Measurements from ENCODE around the gene LINC00237. TPM values are rescaled to one million over a fixed set of nuclear protein-coding genes. Genes with fewer than 3 reads are reported as not detected.

Gene LINC00237
- polyA plus RNA-seq, 2 of the 4 experiments (the other 2 are of a cell fraction), result not detected

- H3K9me3 ChIP-seq, result no peaks in the 10 kb centered on the region
- FAIRE-seq (no peak), ATAC-seq (no peak), DNase-seq (ENCODE audit: low read depth in 1 of 2, low spot score in 1 of 2) (peak in 1 of 2 experiments; percentile 6)
- POLR2A ChIA-PET, result no interaction called here
- no peaks in the 10 kb centered on the region for H3K4me1 ChIP-seq
- H3K27ac ChIP-seq, result no peak overlapping the region
- H3K4me2 ChIP-seq, result no peak overlapping the region
- WGBS (ENCODE audit: missing lambda C conversion rate), result 27% methylated on average over 1 of the region's 1 CpG
- no peak for TF ChIP-seq FOXS1 (CRISPR knock-in tag; IDR thresholded peaks at IDR 0.05)
- no peak for TF ChIP-seq EHF (CRISPR knock-in tag; IDR thresholded peaks at IDR 0.05)
- no peak for TF ChIP-seq PHF8 (IDR thresholded peaks at IDR 0.05; ENCODE audit: borderline replicate concordance, low read depth)
- no peak for TF ChIP-seq CHD2 (IDR thresholded peaks at IDR 0.05; ENCODE audit: low read length, partially characterized antibody)
- no peak for TF ChIP-seq NFE2L2 (conservative IDR thresholded peaks at IDR 0.05; ENCODE audit: low read length)
- no peak for TF ChIP-seq HEYL (CRISPR knock-in tag; IDR thresholded peaks at IDR 0.05)
- TF ChIP-seq RARB (CRISPR knock-in tag; IDR thresholded peaks at IDR 0.05), result no peak
- TF ChIP-seq GATA3 (IDR thresholded peaks at IDR 0.05; ENCODE audit: borderline replicate concordance), result no peak
- no peak for TF ChIP-seq CTCF (IDR thresholded peaks at IDR 0.05)
- TF ChIP-seq CEBPB (IDR thresholded peaks at IDR 0.05), result no peak
- TF ChIP-seq RFX5 (IDR thresholded peaks at IDR 0.05), result no peak
- no peak for TF ChIP-seq ESRRA (IDR thresholded peaks at IDR 0.05; ENCODE audit: borderline replicate concordance, low read length)
- no peak for TF ChIP-seq MYC (IDR thresholded peaks at IDR 0.05; ENCODE audit: borderline replicate concordance, low read length)
- no peak for TF ChIP-seq FOSB (CRISPR knock-in tag; IDR thresholded peaks at IDR 0.05)
- no peak for TF ChIP-seq TP53 (CRISPR knock-in tag; IDR thresholded peaks at IDR 0.05)
- no peak for TF ChIP-seq BHLHE40 (IDR thresholded peaks at IDR 0.05; ENCODE audit: low read depth, low read length)
- TF ChIP-seq HOXB5 (CRISPR knock-in tag; IDR thresholded peaks at IDR 0.05), result no peak
- CTCF ChIA-PET, result interaction anchor here (0.6 kb wide), 1 partner anchor 89 kb away, joined by 3 read pairs; no protein-coding TSS in a partner anchor
- no peak overlapping the region for H3K4me3 ChIP-seq
Measured at GRCh38 chr20:21147593-21147992, 41.4 kb upstream of the LINC00237 start.

GRCh38 chr20:21146215-21146614 is 40.1 kb upstream of the LINC00237 start:
- no peak overlapping the region for H3K4me2 ChIP-seq
- H3K27ac ChIP-seq, result no peak overlapping the region
- no peak for FAIRE-seq
- no peak overlapping the region for H3K4me3 ChIP-seq
- ChIA-PET CTCF (interaction anchor here (0.7 to 0.9 kb wide), 2 partner anchors 17 to 20 kb away, joined by 3 read pairs; no protein-coding TSS in a partner anchor), POLR2A (no interaction called here)
- 83% methylated on average over 4 of the region's 4 CpGs for WGBS (ENCODE audit: missing lambda C conversion rate)
- H3K9me3 ChIP-seq, result no peaks in the 10 kb centered on the region
- no peak for ATAC-seq
- TF ChIP-seq HEYL (CRISPR knock-in tag; IDR thresholded peaks at IDR 0.05) (no peak), MAFK (IDR thresholded peaks at IDR 0.05; ENCODE audit: partially characterized antibody) (no peak), FOXS1 (CRISPR knock-in tag; IDR thresholded peaks at IDR 0.05) (no peak), MYC (IDR thresholded peaks at IDR 0.05; ENCODE audit: borderline replicate concordance, low read length) (no peak), JUN (IDR thresholded peaks at IDR 0.05) (no peak), RNF2 (IDR thresholded peaks at IDR 0.05; ENCODE audit: borderline replicate concordance, low read depth) (no peak), HMGXB4 (CRISPR knock-in tag; IDR thresholded peaks at IDR 0.05; ENCODE audit: borderline replicate concordance) (no peak), BHLHE40 (IDR thresholded peaks at IDR 0.05; ENCODE audit: low read depth, low read length) (no peak)
- H3K4me1 ChIP-seq, result no peaks in the 10 kb centered on the region
- no peak for DNase-seq (ENCODE audit: low read depth in 1 of 2, low spot score in 1 of 2)

- no peak overlapping the region for H3K4me3 ChIP-seq
- DNase-seq (ENCODE audit: low read depth in 1 of 2, low spot score in 1 of 2) (no peak), ATAC-seq (no peak), FAIRE-seq (peak; percentile 74)
- 63% methylated on average over 3 of the region's 3 CpGs for WGBS (ENCODE audit: missing lambda C conversion rate)
- no peak overlapping the region for H3K27ac ChIP-seq
- ChIA-PET POLR2A (no interaction called here), CTCF (no interaction called here)
- no peak overlapping the region for H3K4me2 ChIP-seq
- no peaks in the 10 kb centered on the region for H3K4me1 ChIP-seq
- no peaks in the 10 kb centered on the region for H3K9me3 ChIP-seq
- no peak for TF ChIP-seq FOXS1 (CRISPR knock-in tag; IDR thresholded peaks at IDR 0.05)
- no peak for TF ChIP-seq RFX5 (IDR thresholded peaks at IDR 0.05)
- TF ChIP-seq CBX2 (IDR thresholded peaks at IDR 0.05; ENCODE audit: borderline replicate concordance, low read depth), result no peak
- TF ChIP-seq ZSCAN20 (CRISPR knock-in tag; IDR thresholded peaks at IDR 0.05), result no peak
- no peak for TF ChIP-seq JUN (IDR thresholded peaks at IDR 0.05)
- TF ChIP-seq NPAS2 (CRISPR knock-in tag; IDR thresholded peaks at IDR 0.05; ENCODE audit: borderline replicate concordance), result no peak
- TF ChIP-seq ZFP36 (IDR thresholded peaks at IDR 0.05; ENCODE audit: borderline replicate concordance, partially characterized antibody), result no peak
- no peak for TF ChIP-seq NFE2L2 (conservative IDR thresholded peaks at IDR 0.05; ENCODE audit: low read length)
- no peak for TF ChIP-seq POLR2A (IDR thresholded peaks at IDR 0.05; ENCODE audit: low read length)
- no peak for TF ChIP-seq EHF (CRISPR knock-in tag; IDR thresholded peaks at IDR 0.05)
- no peak for TF ChIP-seq PHF8 (IDR thresholded peaks at IDR 0.05; ENCODE audit: borderline replicate concordance, low read depth)
- no peak for TF ChIP-seq BCL3 (IDR thresholded peaks at IDR 0.05)
- TF ChIP-seq USF2 (IDR thresholded peaks at IDR 0.05), result no peak
- TF ChIP-seq POLR2AphosphoS2 (conservative IDR thresholded peaks at IDR 0.05; ENCODE audit: low read length), result no peak
- TF ChIP-seq BHLHE40 (IDR thresholded peaks at IDR 0.05; ENCODE audit: low read depth, low read length), result no peak
- no peak for TF ChIP-seq CBX8 (IDR thresholded peaks at IDR 0.05)
Measured at GRCh38 chr20:21145424-21145823, 39.3 kb upstream of the LINC00237 start.

All from A549 (cell line).